GM21723 (cell line): Measurements from ENCODE around the gene CDK11A.

Experiments used
- ATAC-seq: cut with Tn5 transposase; IDR thresholded peaks from one replicate; pipeline ENCODE4 v1.9.1; 2021; ENCODE audit warnings: mild to moderate bottlenecking, moderate library complexity; ENCODE audit not compliant: unreplicated experiment

The CDK11A gene

DNA sequence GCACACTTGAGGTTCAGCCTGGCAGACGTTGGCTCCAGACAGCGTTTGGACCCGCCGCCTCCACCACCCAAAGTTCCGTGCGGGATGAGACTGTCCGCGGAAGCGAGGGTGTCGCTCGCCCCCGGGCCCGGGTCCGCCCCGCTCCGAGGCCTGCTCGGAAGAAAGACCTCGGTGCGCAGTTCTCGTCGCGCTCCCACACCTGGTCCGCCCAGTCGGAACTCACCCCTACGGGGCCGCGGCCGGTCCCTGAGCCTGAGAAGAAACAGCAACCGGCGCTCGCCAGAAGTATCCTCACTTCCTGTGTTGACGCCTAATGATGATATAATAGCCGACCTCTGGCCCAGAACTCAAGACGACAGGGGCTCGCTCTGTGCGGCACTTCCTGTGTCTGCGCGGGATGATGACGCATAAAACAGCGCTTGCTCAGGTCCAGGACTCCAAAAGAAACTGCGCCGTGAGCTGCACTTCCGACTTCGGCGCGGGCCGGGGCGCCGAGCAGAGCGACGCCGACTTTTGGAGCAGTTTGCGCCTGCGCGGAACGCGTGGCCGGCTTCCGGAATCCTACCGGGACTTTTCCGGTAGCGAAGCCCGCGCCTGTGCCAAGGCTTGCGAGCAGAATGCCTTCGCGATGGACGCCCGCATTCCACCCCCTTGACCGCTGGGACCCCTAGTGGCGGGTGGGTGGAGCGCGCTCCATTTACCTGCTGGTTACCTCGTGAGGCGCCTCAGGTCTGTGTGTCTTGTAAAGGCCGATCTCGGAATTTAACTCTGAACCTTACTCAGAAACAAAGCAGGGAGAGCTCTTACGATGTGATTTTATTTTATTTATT lies at the start of gene CDK11A:
CDK11A (minus strand) TSS at position 323 of the 830 bp plus-strand sequence. CDS start 1,539 bp downstream, outside the sequence.
- ATAC-seq: peak; percentile 94

DNA sequence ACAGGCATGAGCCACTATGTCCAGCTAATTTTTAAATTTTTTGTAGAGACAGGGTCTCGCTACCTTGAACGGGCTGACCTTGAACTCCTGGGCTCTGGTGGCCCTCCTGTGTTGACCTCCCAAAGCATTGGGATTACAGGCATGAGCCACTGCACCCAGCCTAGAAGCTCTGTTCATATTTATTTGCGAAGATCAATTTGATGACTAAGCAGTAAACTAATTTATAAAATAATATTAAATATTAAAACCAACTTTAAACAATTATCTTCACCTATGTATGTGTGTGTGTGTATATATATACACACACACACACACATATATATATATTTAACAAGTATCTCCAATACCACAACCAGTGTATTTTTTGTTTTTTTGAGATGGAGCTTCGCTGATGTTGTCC lies 49.7 kb upstream of the CDK11A start:
- ATAC-seq: no peak

DNA sequence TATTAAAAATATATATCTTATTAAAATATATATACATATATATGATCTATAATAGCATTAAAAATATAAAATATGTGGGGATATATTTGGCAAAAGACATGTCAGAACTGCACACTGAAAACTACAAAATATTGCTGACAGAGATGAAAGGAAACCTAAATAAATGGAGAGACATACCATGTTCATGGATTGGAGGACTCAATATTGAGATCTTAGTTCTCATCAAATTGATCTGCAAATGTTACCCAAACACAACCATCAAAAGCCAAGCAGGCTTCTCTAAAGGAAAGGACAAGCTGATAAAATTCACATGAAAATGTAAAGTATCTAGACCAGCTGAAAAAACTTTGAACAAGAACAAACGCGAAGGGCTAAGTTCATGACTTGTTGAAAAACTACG lies 46.9 kb upstream of the CDK11A start:
- no peak for ATAC-seq

DNA sequence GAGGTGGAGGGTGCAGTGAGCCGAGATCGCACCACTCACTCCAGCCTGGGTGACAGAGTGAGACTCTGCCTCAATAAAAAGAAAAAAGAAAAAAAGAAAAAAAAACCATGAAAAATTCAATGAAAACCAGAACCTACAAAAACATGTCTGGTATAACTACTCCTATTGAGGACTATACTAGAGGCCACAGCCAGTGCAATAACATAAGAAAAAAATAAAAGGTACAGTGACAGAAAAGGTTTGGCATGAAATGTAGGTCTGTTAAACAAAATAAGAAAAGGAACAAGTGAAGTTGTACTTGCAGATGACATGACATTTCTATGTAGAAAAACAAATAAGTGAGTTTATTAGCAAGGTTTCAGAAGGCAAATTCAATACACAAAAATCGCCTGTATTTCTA lies 45.9 kb upstream of the CDK11A start:
- ATAC-seq: no peak

DNA sequence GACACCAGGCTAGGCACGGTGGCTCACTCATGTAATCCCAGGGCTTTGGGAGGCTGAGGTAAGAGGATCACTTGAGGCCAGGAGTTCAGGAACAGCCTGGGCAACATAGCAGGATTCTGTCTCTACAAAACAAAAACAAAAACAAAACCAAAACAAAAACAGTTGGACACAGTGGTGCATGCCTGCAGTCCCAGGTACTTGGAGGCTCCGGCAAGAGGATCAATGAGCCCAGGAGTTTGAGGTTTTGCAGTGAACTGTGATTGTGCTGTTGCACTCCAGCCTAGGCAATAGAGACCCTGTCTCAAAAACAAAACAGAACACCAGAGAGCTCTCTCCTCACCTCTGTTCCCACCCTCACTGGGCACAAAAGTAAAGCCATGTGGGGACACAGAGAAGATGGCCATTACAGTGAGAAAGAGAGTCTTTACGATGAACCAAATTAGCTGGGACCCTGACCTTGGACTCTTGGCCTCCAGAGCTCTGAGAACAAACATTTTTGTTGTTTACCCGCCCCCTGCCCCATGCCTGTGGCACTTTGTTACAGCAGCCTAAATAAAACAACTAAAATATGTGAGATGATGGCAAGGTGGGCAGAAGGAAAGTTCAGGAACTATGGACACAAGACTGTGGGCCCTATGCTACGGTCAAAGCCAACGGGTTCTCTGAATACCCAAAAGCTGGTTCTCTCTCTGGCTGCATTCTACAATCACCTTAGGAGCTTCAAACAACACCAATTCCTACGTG lies 44.3 kb upstream of the CDK11A start:
- no peak for ATAC-seq

DNA sequence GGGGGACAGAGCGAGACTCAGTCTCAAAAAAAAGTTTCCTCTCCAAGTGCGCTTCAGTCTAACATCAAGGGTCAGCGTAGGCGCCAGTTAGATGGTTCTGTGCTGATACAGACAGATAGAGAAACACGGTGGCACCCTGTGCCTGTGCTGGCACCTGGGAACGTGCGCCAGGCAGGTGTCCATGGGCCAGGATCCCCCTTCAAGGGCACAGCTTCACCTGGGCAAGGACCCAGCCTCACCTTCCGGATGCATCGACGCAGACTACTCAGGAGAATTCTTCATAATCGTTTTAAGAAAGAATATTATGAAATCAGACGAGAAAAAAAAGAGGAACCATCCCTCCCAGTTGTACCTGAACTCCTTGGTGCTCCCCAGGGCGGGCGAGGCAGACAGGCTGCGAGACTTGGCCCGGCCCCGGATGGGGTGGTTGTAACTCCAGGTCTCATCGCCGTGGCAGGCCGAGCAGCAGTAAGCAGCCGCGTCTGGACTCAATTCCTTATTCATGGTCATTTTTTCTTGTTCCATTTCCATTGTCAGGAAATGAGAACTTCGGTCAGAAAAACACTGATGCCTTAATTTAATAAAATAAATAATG lies 40.8 kb upstream of the CDK11A start:
- ATAC-seq: no peak

DNA sequence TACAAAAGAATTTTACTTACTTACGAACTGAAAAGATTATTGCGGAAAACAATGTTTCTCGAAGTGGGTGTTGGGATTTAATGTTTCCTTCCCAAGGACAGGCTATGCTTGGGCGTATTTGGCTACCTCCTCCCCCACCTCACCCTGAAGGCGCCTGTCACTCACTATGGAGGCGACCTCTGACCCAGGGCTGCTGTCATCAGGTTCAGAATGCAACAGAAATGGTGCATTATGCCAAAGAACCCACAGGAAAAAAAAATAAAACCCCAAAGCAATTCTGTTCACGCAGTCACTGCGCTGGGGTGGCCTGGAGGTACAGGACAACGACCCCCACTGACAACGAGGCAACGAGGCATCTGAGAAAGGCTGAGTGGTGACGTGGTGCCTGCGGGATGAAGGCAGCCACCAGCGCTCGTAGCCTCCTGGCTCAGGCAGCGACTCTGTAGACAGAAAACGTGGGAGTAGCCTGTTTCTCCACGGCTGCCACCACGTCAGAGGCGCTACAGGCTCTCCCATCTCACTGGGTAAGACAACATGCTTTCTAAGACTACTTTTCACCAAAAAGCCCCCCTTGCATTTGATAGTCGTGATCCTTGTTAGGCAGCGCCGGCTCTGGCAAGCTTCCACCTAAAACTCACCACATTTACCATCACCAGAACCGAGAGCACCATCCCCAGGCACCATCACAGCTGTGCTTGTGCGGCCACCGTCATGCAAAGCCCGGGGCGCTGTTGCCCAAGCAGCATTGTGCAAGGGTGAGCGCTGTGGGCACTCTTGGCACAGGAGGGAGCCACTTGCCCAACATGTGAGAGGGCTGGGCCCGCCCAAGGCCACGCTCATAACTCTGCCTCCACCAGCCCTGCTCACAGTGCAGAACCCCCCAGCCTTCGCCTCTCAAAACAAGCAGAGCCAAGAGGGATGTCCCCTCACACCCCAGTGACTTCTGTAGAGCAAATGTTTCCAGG lies 39.8 kb upstream of the CDK11A start:
- ATAC-seq: no peak

DNA sequence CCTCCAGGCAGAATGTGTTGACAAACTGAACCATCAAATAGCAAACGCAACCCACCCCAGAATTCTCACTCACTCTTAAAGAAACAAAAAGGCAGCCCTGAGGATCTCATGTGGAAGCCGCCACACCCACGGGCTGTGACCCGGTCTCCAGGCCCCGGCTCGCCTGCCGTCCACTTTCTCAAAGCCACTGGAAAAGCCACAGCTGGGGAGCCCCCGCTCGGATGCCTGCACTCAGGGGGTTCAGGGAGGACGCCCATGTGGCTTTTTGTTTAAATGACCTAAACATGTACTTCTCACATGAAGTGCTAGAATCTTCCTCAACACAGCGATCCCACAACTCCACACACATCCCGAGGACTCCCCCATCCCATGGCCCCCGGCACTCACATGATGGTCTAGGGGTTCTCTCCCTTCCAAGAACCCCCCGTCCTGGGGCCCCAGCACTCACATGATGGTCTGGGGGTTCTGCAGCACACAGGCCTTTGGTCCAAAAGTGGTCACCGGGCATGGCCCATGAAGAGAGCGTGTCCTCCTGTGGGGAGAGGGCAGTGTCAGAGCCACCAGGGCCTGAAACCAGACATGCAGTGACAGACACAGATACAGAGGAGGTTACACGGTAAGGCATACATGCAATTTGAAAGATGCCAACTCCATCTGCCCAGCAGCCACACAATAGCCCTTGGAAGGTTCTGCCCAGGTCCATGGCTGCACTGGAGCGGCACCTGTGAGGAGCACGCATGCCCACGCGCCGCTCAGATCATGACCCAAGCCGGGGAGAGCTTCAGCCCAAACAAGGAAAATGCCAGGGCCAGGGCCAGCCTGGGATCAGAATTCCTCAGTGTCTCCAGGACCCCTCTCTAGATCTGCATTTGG lies 37.6 kb upstream of the CDK11A start:
- no peak for ATAC-seq

DNA sequence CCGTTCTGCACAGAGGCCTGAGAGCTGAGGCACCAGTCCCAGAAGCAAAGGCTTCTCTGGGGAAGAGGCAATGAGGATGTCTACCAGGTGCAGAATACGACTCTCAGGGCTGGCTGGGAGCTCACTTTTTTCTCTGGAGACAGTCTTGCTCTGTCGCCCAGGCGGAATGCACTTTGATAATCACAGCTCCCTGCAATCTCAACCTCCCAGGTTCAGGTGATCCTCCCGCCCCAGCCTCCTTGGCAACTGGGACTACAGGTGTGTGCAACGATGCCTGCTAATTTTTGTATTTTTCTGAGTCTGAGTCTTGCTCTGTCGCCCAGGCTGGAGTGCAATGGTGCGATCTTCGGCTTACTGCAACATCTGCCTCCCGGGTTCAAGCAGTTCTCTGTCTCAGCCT lies 36.6 kb upstream of the CDK11A start:
- no peak for ATAC-seq

DNA sequence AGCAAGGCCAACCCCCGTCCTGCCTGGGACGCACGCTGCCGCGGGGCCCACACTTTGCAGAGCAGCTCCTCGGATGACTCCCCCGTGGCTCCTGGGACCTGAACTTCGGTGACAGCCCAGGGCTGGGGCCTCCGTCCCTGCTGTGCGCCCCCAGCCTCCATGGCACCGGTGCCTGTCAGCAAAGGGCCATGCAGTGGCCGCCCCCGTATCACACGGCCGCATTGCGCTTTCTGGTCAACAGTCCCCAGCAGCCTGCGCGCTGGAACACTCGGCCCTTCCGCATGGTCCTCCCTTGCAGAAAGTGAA lies 36.1 kb upstream of the CDK11A start:
- no peak for ATAC-seq

DNA sequence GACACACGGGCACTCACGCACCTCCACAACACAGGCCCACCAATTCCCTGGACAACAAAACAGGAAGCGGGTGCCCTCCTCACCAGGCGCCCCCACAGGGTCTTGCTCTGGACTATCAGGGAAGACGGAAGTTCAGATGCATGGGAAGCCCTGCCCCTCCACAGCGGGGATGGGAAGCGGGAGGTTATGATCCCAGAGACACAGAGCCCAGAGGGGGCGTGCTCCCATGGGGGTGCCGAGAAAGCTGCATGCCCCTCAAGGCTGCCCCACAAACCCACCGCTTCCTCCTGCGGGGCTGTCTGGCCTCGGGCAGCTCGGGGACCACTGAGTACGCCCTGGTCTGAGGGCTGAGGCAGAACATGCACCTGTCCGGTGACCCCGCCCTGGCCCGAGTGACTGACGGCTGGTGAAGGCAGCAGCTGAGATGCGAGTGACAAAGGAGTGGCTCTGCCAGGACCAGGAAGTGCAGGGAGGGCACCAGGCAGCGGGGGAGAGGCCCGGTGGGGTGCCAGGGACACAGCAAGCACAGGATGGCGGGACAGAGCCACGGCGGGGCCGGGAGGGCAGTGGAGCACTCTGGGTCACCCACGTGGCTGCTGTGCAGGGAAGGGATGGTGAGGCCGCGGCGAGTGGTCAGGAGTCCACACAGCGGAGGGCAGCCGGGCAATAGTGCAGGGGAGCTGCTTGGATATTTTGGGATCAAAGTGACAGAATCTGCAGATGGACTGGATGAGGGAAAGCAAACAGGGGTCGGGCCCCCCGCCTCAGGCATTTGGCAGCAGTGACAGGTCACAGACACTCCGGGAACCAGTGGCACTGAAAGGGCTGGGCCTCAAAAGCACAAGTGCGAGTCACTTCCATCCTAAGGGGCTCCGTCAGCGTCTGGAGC lies 35.5 kb upstream of the CDK11A start:
- no peak for ATAC-seq

DNA sequence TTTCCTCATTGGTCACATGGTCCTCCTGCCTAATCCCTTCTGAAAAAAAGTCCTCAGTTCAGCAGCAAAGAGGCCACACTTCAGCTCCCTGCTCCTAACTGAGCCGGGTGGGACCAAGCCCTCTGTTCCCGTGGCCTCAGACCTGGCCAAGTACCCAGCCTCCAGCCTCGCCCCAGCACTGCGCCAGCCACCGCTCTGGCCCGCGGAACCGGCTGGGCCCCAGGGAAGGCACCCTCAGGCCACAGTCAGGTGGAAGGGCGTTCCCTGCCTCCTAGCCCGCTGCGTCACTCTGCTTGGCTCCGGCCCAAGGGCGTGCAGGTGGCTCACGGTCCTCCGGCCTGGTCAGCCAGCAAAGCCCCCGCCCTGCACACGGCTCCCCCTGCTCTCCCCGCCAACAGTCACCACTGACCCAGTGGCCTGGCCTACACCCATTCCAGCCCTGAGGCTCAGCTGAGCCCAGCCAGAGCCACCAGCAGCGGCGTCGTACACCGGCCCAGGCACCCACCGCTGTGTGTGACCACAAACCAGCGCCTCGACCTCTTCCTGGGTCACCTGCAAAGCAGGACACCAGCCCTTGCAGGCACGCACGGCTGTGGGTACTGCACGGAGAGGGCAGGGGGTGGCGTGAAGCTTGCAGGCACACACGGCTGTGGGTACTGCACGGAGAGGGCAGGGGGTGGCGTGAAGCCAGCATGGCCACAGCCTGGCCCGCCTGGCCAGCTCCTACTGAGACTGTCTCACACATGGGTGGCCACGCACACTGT lies 34.7 kb upstream of the CDK11A start:
- ATAC-seq: no peak

DNA sequence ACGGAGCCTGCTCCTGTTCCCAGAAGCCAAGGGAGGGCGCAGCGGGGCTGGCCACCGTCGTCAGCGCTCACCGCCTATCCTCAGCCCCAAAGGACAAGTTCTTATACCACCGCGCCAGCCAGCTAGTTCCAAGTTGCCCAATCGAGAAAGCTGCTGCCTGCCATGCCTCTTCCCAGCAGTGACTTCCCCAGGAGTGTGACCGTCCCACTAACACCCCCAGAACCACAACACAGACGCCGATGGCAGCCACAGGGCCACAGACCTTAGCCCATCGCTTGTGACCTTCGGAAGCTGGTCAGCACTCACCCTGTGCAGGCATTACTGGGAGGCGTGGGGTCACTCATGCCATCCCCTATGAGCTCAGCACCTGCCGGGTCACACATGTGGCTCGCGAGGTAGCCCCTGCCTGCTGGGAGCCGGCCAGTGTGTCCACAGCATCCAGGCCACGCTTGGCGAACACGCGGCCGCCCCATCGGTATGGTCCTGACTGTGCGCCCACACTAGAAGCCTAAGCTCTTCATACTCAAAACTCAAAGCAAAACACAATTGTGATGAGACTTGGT lies 34.0 kb upstream of the CDK11A start:
- ATAC-seq: no peak

DNA sequence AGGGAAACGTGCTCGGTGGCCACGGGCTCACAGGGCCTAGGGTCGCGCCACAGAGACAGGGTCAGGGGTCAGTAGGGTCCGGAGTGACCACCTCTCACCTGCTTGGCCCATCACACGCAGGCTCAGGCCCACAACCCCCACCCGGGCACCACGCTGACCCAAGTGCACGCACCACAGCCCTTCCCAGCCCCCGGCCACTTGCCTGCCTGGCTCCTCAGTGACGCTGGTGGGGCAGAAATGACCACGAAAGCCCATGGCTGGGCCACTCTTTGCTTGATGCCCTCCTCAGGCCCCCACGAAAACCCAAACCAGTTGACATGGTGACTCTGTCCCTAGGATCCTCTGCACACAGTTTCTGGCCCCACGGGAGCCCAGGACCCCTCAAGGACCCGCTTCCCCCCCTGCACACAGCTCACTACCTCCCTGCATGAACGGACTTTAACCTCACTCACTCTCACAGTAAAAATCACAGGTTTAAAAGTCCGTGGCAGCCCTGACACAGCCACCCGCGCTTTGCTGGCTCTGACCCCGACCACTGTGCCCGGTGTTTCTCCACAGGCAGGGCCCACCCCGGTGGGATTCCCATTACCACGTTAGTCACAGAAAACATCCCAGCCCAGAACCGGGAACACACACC lies 33.4 kb upstream of the CDK11A start:
- ATAC-seq: no peak

DNA sequence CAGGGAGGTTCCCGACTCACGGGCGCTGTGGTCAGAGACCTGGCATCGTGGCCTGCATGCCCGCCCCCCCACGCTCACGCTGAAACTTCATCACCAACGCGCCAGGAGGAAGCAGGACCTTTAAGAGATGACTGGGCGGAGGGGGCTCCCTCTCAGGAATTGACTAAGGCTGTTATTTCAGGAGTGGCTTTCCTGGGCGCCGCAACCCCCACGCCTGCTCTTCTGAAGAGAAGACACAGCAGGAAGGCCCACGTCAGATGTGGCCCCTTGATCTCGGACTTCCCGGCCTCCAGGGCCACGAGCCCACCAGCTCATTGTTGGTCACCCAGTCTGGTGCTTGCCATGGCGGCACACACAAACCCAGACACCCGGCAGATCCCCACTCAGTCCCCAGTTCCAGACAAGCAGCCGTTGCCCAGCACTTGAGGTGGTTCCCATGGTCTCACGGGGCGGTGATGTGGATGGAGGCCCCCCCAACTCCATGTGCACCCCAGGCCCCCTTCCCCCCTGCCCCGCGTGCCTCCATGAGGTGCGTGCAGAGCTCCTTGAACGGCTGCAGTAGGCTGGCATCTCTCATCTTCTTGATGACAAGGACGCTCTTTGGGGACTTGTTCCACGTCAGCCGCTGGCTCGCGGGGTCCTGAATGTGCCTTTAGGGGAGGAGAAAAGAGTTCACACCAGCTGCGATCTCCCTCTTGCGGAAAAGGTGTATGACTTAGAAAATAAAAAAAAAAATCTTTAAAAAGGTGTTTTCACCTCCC lies 32.7 kb upstream of the CDK11A start:
- no peak for ATAC-seq

DNA sequence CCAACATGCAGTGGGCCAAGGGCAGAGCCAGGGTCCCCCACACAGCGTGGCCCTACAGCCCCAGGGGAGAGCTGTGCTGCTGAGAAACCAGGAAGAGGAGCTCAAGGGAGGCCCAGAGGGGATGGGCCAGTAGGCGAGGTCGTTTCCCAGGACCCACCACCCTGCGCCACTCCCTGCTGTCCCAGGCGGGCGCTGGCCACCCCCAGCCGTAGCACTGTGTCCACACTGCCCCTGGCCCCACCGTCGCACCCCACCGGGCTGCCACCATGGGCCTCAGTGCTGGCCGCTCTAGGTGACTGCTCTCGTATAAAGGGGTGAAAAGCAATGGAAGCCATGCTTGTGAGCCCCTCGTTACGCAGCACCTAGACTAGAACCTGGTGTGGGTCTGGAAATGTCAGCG lies 31.7 kb upstream of the CDK11A start:
- no peak for ATAC-seq

DNA sequence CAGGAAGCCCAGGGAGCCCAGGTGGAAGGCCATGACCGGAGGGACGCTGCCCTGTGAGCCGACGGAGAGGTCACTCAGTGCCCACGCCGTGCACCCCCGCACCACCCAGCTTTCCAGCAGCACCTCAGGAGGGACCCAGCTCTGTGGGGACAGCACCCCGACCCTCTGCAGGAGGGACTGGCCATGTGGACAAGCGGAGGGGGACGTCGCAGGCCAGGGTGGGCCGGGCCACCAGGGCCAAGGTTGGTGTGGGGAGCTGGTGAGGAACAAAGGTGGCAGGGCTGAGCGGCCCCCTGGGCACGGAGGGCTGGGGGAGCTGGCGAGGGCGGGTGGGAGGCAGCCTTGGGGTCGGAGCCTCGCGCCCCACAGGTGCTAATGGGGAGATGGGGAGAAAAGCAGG lies 31.3 kb upstream of the CDK11A start:
- ATAC-seq: no peak
